HK-2 (cell line): ENCODE data around the gene CHMP3.

ENCODE experiments used
- DNase-seq: peaks from one replicate; pipeline ENCODE4 v3.0.0-alpha.2; 2018; ENCODE audit not compliant: unreplicated experiment

CHMP3 gene

GRCh38 chr2:86468162-86469033 is 94.8 kb downstream of the CHMP3 start:
- no peak for DNase-seq

DNA sequence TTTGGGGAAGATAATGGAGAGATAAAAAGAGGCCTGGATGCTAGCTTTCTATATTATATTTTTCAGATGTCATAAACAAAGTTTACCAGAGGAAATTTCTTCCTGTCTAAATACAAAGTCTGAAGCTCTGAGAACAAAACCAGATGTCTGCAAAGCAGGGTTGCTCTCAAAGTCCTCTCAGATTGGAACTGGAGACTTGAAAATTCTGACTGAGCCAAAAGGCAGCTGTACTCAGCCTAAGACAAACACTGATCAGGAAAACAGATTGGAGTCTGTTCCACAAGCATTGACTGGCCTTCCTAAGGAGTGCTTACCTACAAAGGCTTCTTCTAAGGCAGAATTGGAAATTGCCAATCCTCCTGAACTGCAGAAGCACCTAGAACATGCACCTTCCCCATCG is 96.9 kb downstream of the CHMP3 start:
- no peak for DNase-seq

DNA sequence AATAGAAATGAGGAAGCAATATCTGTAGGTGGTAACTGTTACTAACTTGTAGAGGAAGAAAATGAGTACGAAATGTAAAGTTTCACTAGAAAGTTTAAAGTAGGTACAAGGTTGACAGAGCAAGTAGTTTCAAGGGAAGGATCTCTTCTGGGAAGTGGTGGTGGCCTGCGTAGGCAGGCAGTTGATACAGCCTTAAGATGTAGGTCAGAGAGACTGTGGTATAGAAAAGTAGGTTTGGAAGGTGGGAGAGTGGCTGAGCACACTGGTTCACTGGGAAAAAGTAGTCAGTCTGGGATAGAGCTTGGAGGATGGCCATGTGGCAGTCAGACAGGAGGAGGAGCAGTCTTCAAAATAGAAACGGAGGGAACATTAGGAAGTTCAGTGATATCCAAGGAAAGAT is 98.6 kb downstream of the CHMP3 start:
- no peak for DNase-seq

DNA sequence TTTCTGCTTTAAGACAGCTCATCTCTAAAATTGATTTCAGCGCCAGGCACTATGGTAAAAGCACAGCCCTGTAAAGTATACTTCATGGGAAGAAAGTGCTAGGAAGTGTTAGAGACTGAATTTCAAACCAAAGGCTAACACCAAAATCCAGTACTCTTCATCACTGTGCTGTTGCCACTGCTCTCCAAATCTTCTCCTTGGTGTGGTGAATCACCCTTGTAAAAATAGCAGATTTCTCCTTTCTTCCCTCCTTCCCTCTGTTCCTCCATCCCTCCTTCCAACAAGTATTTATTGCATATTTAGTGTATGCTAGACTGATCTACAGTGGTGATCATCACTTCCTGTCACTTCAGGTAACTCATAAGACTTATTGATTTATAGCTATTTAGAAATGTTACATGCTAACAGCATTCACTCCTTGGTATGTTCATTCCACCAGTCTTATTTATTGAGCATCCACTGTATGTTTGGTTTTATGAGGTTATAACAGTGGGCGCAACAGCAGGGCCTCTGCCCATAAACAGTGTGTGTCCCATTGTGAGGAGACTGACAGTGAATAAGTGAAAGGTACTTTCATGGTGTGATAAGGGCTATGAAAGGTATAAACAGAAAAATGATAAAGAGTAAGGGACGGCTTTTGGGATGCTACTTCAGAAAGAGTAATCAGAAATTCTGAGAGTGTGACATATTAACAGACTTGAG is 102.0 kb downstream of the CHMP3 start:
- DNase-seq, result no peak

GRCh38 chr2:86455181-86455580 is 108.1 kb downstream of the CHMP3 start:
- no peak for DNase-seq

DNA sequence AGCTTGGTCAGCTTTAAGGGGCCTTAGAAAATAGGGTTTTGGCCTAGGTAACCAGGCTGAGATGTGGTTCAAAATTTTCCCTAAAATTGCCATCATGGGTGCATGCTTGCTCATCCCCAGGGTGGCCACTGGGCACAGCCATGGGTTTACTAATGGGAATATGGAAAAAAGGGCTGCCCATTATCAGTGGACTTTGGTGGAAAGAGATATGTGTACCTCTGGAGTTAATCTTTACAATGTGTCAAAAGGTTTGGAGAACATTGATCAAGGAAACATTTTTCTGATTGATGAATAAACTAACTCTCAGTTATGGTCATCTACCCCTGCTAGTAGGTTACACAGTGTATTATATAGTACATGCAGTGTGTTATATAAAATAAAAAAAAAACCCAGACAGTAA is 109.0 kb downstream of the CHMP3 start:
- DNase-seq, result no peak

GRCh38 chr2:86453836-86454235 is 109.4 kb downstream of the CHMP3 start:
- no peak for DNase-seq
